Stimulated activated CD8-positive, alpha-beta memory T cell treated with anti-CD3 and anti-CD28 coated beads, Interleukin-15, amount 100 ng/mL, for 48 hours (primary cell): ENCODE data around the gene DPP7.
"Not testable (repeated sequence)": the region's sequence is repeated elsewhere in the genome, so short reads cannot be mapped to it uniquely, and the experiment has no call there.

Experiments
- DNase-seq, 2 donors: peaks; one replicate each; pipeline ENCODE4 v3.0.0-alpha.2; 2020; ENCODE audit warnings: low read depth in 2 of 2

Gene DPP7

GRCh38 chr9:137129456-137130175 is 15.1 kb upstream of the DPP7 start:
- DNase-seq, result peak; percentile 86 to 87

- DNase-seq, result no peak
Measured at GRCh38 chr9:137128862-137129455, 14.4 kb upstream of the DPP7 start.

- no peak for DNase-seq
Measured at GRCh38 chr9:137128158-137128861, 13.8 kb upstream of the DPP7 start.

GRCh38 chr9:137127301-137128157 is 13.0 kb upstream of the DPP7 start:
- no peak for DNase-seq

GRCh38 chr9:137126786-137127185 is 12.3 kb upstream of the DPP7 start:
- no peak for DNase-seq

GRCh38 chr9:137123952-137124462 is 9.5 kb upstream of the DPP7 start:
- not testable (repeated sequence) for DNase-seq

GRCh38 chr9:137123468-137123837 is 8.9 kb upstream of the DPP7 start:
- no peak for DNase-seq

- not testable (repeated sequence) for DNase-seq
Measured at GRCh38 chr9:137122796-137123467, 8.4 kb upstream of the DPP7 start.

GRCh38 chr9:137121927-137122795 is 7.6 kb upstream of the DPP7 start:
- not testable (repeated sequence) for DNase-seq

- not testable (repeated sequence) for DNase-seq
Measured at GRCh38 chr9:137118092-137118603, 3.6 kb upstream of the DPP7 start.

- no peak for DNase-seq
Measured at GRCh38 chr9:137117269-137117731, 2.8 kb upstream of the DPP7 start.

- no peak for DNase-seq
Measured at GRCh38 chr9:137116728-137117127, 2.2 kb upstream of the DPP7 start.

- no peak for DNase-seq
Measured at GRCh38 chr9:137116027-137116507, 1.5 kb upstream of the DPP7 start.

GRCh38 chr9:137115394-137116026 is 977 bp upstream of the DPP7 start:
- no peak for DNase-seq

- DNase-seq, result no peak
Measured at GRCh38 chr9:137114220-137114612, 317 bp downstream of the DPP7 start.

- DNase-seq, result no peak
Measured at GRCh38 chr9:137113385-137114159, 961 bp downstream of the DPP7 start.

- DNase-seq, result no peak
Measured at GRCh38 chr9:137112564-137113384, 1.8 kb downstream of the DPP7 start.
